OCI-LY7 (cell line): Measurements from ENCODE around the gene NRG2.

Source experiments
- EZH2phosphoT487 ChIP-seq: fragments of 200-600 bp; sonication (generic); IDR thresholded peaks from 2 replicates; pipeline ENCODE4 v1.6.1; 2018; ENCODE audit warnings: low read depth, borderline replicate concordance, mild to moderate bottlenecking, mixed run types, antibody characterized with exemption, low read length, moderate library complexity, mixed read lengths
- TF ChIP-seq, protein P1 (sequence below): fragments of 200-600 bp; sonication (generic); conservative IDR thresholded peaks from 2 replicates; pipeline ENCODE4 v1.5.1; 2014; ENCODE audit warnings: mild to moderate bottlenecking, antibody characterized with exemption, low read length, moderate library complexity, mixed read lengths

DNA sequence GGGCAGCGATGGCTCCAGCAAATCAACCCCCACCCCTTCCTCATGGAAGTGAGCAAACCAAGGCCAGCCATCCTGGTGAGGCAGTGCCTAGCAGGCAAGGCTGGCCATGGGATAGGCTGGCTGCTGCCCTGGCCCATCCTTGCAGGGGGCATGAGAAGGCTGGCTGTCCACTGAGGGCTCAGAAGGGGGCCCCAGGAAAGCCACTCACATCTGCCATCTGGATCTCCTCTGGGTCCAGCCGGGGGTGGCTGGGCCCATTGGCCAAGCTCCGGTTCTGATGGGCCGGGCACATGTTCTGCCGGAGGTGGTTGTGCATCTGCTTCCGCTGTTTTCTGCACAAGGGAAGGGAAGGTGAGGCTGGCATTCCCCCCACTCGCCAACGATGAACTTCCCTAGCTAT is 190.4 kb downstream of the NRG2 start:
- TF ChIP-seq, protein P1, sequence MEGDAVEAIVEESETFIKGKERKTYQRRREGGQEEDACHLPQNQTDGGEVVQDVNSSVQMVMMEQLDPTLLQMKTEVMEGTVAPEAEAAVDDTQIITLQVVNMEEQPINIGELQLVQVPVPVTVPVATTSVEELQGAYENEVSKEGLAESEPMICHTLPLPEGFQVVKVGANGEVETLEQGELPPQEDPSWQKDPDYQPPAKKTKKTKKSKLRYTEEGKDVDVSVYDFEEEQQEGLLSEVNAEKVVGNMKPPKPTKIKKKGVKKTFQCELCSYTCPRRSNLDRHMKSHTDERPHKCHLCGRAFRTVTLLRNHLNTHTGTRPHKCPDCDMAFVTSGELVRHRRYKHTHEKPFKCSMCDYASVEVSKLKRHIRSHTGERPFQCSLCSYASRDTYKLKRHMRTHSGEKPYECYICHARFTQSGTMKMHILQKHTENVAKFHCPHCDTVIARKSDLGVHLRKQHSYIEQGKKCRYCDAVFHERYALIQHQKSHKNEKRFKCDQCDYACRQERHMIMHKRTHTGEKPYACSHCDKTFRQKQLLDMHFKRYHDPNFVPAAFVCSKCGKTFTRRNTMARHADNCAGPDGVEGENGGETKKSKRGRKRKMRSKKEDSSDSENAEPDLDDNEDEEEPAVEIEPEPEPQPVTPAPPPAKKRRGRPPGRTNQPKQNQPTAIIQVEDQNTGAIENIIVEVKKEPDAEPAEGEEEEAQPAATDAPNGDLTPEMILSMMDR, result no peak
- TF ChIP-seq EZH2phosphoT487, result no peak
